ENCODE data around the gene HACD4. TPM values are rescaled to one million over a fixed set of nuclear protein-coding genes. Genes with fewer than 3 reads are reported as not detected.

Gene HACD4
- total RNA-seq, 6 experiments from 2014 or later: 3.0 to 5.3 (median 3.8) TPM

- Mint-ChIP-seq H3K27me3 (ENCODE audit: insufficient read depth) (no peaks in the 10 kb centered on the region), H3K4me3 (no peak overlapping the region), H3K36me3 (ENCODE audit: low read depth) (peaks cover 17% of the 10 kb centered on the region), H3K9me3 (peaks cover 8% of the 10 kb centered on the region; the same call in 1 of the 2 replicates), H3K4me1 (ENCODE audit: low read depth) (no peaks in the 10 kb centered on the region), H3K27ac (no peak overlapping the region)
- TF ChIP-seq, protein P1, sequence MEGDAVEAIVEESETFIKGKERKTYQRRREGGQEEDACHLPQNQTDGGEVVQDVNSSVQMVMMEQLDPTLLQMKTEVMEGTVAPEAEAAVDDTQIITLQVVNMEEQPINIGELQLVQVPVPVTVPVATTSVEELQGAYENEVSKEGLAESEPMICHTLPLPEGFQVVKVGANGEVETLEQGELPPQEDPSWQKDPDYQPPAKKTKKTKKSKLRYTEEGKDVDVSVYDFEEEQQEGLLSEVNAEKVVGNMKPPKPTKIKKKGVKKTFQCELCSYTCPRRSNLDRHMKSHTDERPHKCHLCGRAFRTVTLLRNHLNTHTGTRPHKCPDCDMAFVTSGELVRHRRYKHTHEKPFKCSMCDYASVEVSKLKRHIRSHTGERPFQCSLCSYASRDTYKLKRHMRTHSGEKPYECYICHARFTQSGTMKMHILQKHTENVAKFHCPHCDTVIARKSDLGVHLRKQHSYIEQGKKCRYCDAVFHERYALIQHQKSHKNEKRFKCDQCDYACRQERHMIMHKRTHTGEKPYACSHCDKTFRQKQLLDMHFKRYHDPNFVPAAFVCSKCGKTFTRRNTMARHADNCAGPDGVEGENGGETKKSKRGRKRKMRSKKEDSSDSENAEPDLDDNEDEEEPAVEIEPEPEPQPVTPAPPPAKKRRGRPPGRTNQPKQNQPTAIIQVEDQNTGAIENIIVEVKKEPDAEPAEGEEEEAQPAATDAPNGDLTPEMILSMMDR (IDR thresholded peaks at IDR 0.05): no peak
- DNase-seq: no peak
These were observed 58.8 kb downstream of the HACD4 start for GRCh38 chr9:20972684-20973083.

DNA sequence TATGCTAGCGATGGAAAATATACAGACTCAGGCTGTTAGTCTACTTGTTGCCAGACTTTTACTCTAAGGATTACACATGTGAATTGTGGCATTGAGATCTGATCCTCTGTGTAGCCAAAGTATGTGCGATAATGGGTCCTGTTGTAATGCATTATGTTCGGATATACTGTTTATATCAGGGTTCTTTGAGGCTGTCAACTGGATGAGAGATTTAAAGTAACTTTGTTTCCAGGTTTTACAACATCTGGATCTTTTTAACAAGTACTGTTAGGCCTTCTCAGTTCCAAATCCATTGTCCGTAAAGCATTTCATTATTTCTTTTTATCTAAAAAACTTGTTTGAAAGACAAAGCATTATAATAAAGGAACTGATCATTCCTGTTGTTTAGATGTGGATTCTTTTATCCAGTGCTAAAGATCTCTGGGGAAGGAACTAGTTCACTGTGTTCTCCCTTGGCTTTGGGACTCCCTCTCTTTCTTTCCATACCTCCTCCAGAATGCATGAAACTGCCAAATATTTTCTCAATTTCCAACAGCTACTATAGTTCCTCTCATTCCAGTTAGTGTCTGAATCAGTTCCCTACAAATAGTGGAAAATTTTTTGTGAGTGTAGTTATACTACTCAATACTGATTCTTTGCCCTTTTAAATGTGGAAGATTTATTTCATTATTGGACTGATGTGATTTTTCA lies 68.8 kb downstream of the HACD4 start:
- no peak overlapping the region for H3K27ac Mint-ChIP-seq
- no peak overlapping the region for H3K4me3 Mint-ChIP-seq
- no peaks in the 10 kb centered on the region for H3K9me3 Mint-ChIP-seq
- H3K27me3 Mint-ChIP-seq (ENCODE audit: insufficient read depth): no peaks in the 10 kb centered on the region
- TF ChIP-seq, protein P1 (IDR thresholded peaks at IDR 0.05): no peak
- H3K4me1 Mint-ChIP-seq (ENCODE audit: low read depth): peaks cover 19% of the 10 kb centered on the region
- no peak for DNase-seq
- peaks cover 11% of the 10 kb centered on the region for H3K36me3 Mint-ChIP-seq (ENCODE audit: low read depth)

DNA sequence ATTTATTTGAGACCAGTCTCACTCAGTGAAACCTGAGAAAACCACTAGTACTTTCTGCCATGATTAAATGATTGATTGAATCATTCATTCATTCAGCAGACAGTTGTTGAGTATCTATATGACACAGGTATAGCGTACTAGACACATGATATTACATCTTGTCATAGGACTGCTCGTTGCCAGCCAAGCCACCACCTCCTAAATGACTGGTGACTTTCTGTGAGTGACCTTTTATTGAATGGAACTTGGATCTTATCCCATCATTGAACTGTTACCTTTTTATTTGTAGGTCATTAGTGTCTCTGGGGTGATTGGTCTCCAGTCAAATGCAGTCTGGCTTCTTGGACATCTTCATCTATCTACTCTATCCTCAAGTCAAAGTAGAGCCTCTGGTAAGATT lies 80.7 kb downstream of the HACD4 start:
- no peak overlapping the region for H3K4me3 Mint-ChIP-seq
- H3K27me3 Mint-ChIP-seq (ENCODE audit: insufficient read depth): no peaks in the 10 kb centered on the region; the same call in 1 of the 2 replicates
- no peak for DNase-seq
- H3K27ac Mint-ChIP-seq: no peak overlapping the region
- no peaks in the 10 kb centered on the region for H3K9me3 Mint-ChIP-seq
- H3K36me3 Mint-ChIP-seq (ENCODE audit: low read depth): peaks cover 37% of the 10 kb centered on the region
- TF ChIP-seq, protein P1 (IDR thresholded peaks at IDR 0.05): no peak
- H3K4me1 Mint-ChIP-seq (ENCODE audit: low read depth): peaks cover 25% of the 10 kb centered on the region

Other genes with a start within 250 kb of the HACD4 start
- not detected for gene IFNB1, start 46.3 kb upstream of the HACD4 start, total RNA-seq (2021; fragmentation: NEBNext Ultra II Directional; extraction: Animal tissue kit (Norgen Biotek cat#: 25700))
- gene IFNW1, start 110.2 kb upstream of the HACD4 start, total RNA-seq (2021; fragmentation: NEBNext Ultra II Directional; extraction: Animal tissue kit (Norgen Biotek cat#: 25700)): not detected
- gene IFNA21, start 135.0 kb upstream of the HACD4 start, total RNA-seq (2021; fragmentation: NEBNext Ultra II Directional; extraction: Animal tissue kit (Norgen Biotek cat#: 25700)): not detected
- not detected for gene IFNA4, start 155.9 kb upstream of the HACD4 start, total RNA-seq (2021; fragmentation: NEBNext Ultra II Directional; extraction: Animal tissue kit (Norgen Biotek cat#: 25700))
- gene IFNA7, start 170.6 kb upstream of the HACD4 start, total RNA-seq (2021; fragmentation: NEBNext Ultra II Directional; extraction: Animal tissue kit (Norgen Biotek cat#: 25700)): not detected
- gene IFNA10, start 175.5 kb upstream of the HACD4 start, total RNA-seq (2021; fragmentation: NEBNext Ultra II Directional; extraction: Animal tissue kit (Norgen Biotek cat#: 25700)): not detected
- gene IFNA16, start 185.7 kb upstream of the HACD4 start, total RNA-seq (2021; fragmentation: NEBNext Ultra II Directional; extraction: Animal tissue kit (Norgen Biotek cat#: 25700)): not detected
- not detected for gene IFNA17, start 196.6 kb upstream of the HACD4 start, total RNA-seq (2021; fragmentation: NEBNext Ultra II Directional; extraction: Animal tissue kit (Norgen Biotek cat#: 25700))
- gene IFNA14, start 208.4 kb upstream of the HACD4 start, total RNA-seq (2021; fragmentation: NEBNext Ultra II Directional; extraction: Animal tissue kit (Norgen Biotek cat#: 25700)): not detected